GM23338 (cell line): ENCODE measurements around the gene BFSP2. TPM values are rescaled to one million over a fixed set of nuclear protein-coding genes. Genes with fewer than 3 reads are reported as not detected.

Experiments used
- ATAC-seq: fragments of 200-7000 bp; cut with Tn5 transposase; 3 replicates; pipeline ENCODE4 v1.9.1; 2020
- DNase-seq: peaks from one replicate; pipeline ENCODE4 v3.0.0-alpha.2; 2015; ENCODE audit warnings: low spot score
- H2AFZ ChIP-seq: fragments of 200-600 bp; sonication (generic); 2 replicates; pipeline ENCODE4 v1.8.0; 2016; ENCODE audit warnings: antibody characterized with exemption, mild to moderate bottlenecking, moderate library complexity
- H3F3A ChIP-seq: fragments of 200-600 bp; sonication (generic); replicated peaks from 2 replicates; pipeline ENCODE4 v1.8.0; 2017; ENCODE audit warnings: antibody characterized with exemption, mixed run types, low read depth
- H3K27ac ChIP-seq: fragments of 200-600 bp; sonication (generic); 2 replicates; pipeline ENCODE4 v1.6.1; 2016; ENCODE audit warnings: low read depth
- H3K27me3 ChIP-seq: fragments of 200-600 bp; sonication (generic); 2 replicates; pipeline ENCODE4 v1.8.0; 2016; ENCODE audit warnings: mild to moderate bottlenecking, mixed run types, moderate library complexity; ENCODE audit not compliant: insufficient read depth
- H3K36me3 ChIP-seq: fragments of 200-600 bp; sonication (generic); 2 replicates; pipeline ENCODE4 v1.8.0; 2016; ENCODE audit warnings: mild to moderate bottlenecking; ENCODE audit not compliant: insufficient read depth
- H3K4me1 ChIP-seq: fragments of 200-600 bp; sonication (generic); 2 replicates; pipeline ENCODE4 v1.8.0; 2016; ENCODE audit warnings: mild to moderate bottlenecking, moderate library complexity; ENCODE audit not compliant: insufficient read depth
- H3K4me2 ChIP-seq: fragments of 200-600 bp; sonication (generic); 2 replicates; pipeline ENCODE4 v1.7.1; 2017; ENCODE audit warnings: mixed run types
- H3K4me3 ChIP-seq: fragments of 200-600 bp; sonication (generic); 2 replicates; pipeline ENCODE4 v1.6.1; 2016; ENCODE audit warnings: mixed run types
- H3K79me2 ChIP-seq: fragments of 200-600 bp; sonication (generic); replicated peaks from 2 replicates; pipeline ENCODE4 v1.8.0; 2017; ENCODE audit warnings: mild to moderate bottlenecking; ENCODE audit not compliant: insufficient read depth
- H3K9me2 ChIP-seq: fragments of 200-600 bp; sonication (generic); 2 replicates; pipeline ENCODE4 v1.8.0; 2017; ENCODE audit not compliant: insufficient read depth
- H4K20me1 ChIP-seq: fragments of 200-600 bp; sonication (generic); replicated peaks from 2 replicates; pipeline ENCODE4 v1.8.0; 2017; ENCODE audit warnings: mild to moderate bottlenecking; ENCODE audit not compliant: insufficient read depth
- H3K27ac Mint-ChIP-seq: 2 replicates; pipeline ENCODE4 v1.8.0; 2020; ENCODE audit warnings: inconsistent platforms, mild to moderate bottlenecking, moderate library complexity, mixed read lengths
- H3K27me3 Mint-ChIP-seq: 3 replicates; pipeline ENCODE4 v1.8.0; 2022; ENCODE audit warnings: low read depth, mild to moderate bottlenecking, moderate library complexity, mixed read lengths, inconsistent platforms; ENCODE audit not compliant: insufficient read depth, poor library complexity
- H3K36me3 Mint-ChIP-seq: 3 replicates; pipeline ENCODE4 v1.8.0; 2021; ENCODE audit warnings: low read depth, mild to moderate bottlenecking, inconsistent platforms, moderate library complexity, mixed read lengths
- H3K4me1 Mint-ChIP-seq: 3 replicates; pipeline ENCODE4 v1.8.0; 2020; ENCODE audit warnings: mild to moderate bottlenecking, inconsistent platforms, mixed read lengths
- H3K4me3 Mint-ChIP-seq: 3 replicates; pipeline ENCODE4 v1.8.0; 2021; ENCODE audit warnings: moderate library complexity, mild to moderate bottlenecking, inconsistent platforms, mixed read lengths
- H3K9me3 Mint-ChIP-seq: 3 replicates; pipeline ENCODE4 v1.8.0; 2020; ENCODE audit warnings: moderate library complexity, mild to moderate bottlenecking, inconsistent platforms, mixed read lengths
- CREB1 ChIP-seq: fragments of 250-450 bp; sonication (Bioruptor Pico); IDR thresholded peaks from 2 replicates; pipeline ENCODE4 v1.5.0; 2020; ENCODE audit warnings: low read depth, mild to moderate bottlenecking, moderate library complexity
- EZH2 ChIP-seq: fragments of 200-600 bp; sonication (generic); IDR thresholded peaks from one replicate; pipeline ENCODE4 v1.8.0; 2017; ENCODE audit warnings: antibody characterized with exemption, mild to moderate bottlenecking, low read depth; ENCODE audit not compliant: unreplicated experiment
- EZH2phosphoT487 ChIP-seq: fragments of 200-600 bp; sonication (generic); IDR thresholded peaks from one replicate; pipeline ENCODE4 v1.8.1; 2018; ENCODE audit warnings: antibody characterized with exemption; ENCODE audit not compliant: unreplicated experiment
- JUNB ChIP-seq: IDR thresholded peaks from one replicate; pipeline ENCODE4 v1.6.1; 2016; ENCODE audit warnings: antibody characterized with exemption; ENCODE audit not compliant: unreplicated experiment
- NANOG ChIP-seq: IDR thresholded peaks from 2 replicates; pipeline ENCODE4 v1.6.1; 2016; ENCODE audit warnings: antibody characterized with exemption, borderline replicate concordance
- POLR2AphosphoS5 ChIP-seq: IDR thresholded peaks from 2 replicates; pipeline ENCODE4 v1.6.1; 2016; ENCODE audit warnings: antibody characterized with exemption, low read depth
- STAT1 ChIP-seq: IDR thresholded peaks from one replicate; pipeline ENCODE4 v1.6.1; 2016; ENCODE audit warnings: antibody characterized with exemption; ENCODE audit not compliant: unreplicated experiment
- ZNF114 ChIP-seq: fragments of 250-450 bp; sonication (Bioruptor Pico); IDR thresholded peaks from 2 replicates; pipeline ENCODE4 v1.5.0; 2020; ENCODE audit warnings: mild to moderate bottlenecking, moderate library complexity
- ZNF331 ChIP-seq: fragments of 250-450 bp; sonication (Bioruptor Pico); IDR thresholded peaks from 2 replicates; pipeline ENCODE4 v1.5.0; 2020; ENCODE audit warnings: low read depth, mild to moderate bottlenecking, moderate library complexity
- polyA plus RNA-seq: library from polyadenylated mRNA; unstranded; fragments of >200 nt; fragmentation: Nextera tagmentation; extraction: Ambion mirVana; gene quantifications from 2 replicates; pipeline ENCODE4 v1.2.1, GENCODE V29; 2016
- total RNA-seq: library from RNA; depleted of rRNA; stranded (reverse); fragments of >200 nt; shearing (Covaris generic); gene quantifications from 2 replicates; pipeline ENCODE4 v1.2.3, GENCODE V29; 2014
- TF ChIP-seq, protein P1 (sequence below): IDR thresholded peaks from one replicate; pipeline ENCODE4 v1.6.1; 2018; ENCODE audit warnings: antibody characterized with exemption; ENCODE audit not compliant: unreplicated experiment
- TF ChIP-seq, protein P2 (sequence below), 2 experiments: fragments of 200-600 bp in 1 of 2; sonication (generic) in 1 of 2; conservative IDR thresholded peaks; 2 replicates each; pipeline versions ENCODE4 v1.5.1 to v1.6.1; 2016 to 2017; ENCODE audit warnings: antibody characterized with exemption in 2 of 2, low read depth in 2 of 2, mild to moderate bottlenecking in 2 of 2, moderate library complexity in 1 of 2
- TF ChIP-seq, protein P3 (sequence below): IDR thresholded peaks from 2 replicates; pipeline ENCODE4 v1.6.1; 2016; ENCODE audit warnings: antibody characterized with exemption

BFSP2 gene
- total and polyA plus RNA-seq, 2 experiments from 2014 or later = not detected

DNA sequence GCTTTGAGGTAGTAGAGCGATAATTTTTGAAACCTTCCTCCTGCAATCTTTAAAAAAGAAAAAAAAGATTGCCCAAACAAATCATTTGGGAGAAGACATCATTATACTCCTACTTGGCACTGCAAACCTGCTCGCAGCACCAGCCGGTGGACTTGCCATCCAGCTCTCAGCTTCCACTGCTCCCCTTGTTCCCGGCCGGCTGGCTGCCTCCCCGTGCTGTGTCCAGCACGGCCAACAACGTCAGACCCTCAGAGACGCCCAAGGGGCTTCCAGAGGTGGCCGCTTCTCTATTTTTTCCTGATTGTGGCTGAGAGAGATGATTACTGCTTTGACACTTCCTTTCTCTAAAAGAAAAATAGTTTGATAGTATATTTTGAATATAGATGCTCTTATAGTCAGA, 3.0 kb upstream of the BFSP2 start (continued):
- TF ChIP-seq, protein P1, sequence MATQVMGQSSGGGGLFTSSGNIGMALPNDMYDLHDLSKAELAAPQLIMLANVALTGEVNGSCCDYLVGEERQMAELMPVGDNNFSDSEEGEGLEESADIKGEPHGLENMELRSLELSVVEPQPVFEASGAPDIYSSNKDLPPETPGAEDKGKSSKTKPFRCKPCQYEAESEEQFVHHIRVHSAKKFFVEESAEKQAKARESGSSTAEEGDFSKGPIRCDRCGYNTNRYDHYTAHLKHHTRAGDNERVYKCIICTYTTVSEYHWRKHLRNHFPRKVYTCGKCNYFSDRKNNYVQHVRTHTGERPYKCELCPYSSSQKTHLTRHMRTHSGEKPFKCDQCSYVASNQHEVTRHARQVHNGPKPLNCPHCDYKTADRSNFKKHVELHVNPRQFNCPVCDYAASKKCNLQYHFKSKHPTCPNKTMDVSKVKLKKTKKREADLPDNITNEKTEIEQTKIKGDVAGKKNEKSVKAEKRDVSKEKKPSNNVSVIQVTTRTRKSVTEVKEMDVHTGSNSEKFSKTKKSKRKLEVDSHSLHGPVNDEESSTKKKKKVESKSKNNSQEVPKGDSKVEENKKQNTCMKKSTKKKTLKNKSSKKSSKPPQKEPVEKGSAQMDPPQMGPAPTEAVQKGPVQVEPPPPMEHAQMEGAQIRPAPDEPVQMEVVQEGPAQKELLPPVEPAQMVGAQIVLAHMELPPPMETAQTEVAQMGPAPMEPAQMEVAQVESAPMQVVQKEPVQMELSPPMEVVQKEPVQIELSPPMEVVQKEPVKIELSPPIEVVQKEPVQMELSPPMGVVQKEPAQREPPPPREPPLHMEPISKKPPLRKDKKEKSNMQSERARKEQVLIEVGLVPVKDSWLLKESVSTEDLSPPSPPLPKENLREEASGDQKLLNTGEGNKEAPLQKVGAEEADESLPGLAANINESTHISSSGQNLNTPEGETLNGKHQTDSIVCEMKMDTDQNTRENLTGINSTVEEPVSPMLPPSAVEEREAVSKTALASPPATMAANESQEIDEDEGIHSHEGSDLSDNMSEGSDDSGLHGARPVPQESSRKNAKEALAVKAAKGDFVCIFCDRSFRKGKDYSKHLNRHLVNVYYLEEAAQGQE = no peak
- TF ChIP-seq, protein P2, sequence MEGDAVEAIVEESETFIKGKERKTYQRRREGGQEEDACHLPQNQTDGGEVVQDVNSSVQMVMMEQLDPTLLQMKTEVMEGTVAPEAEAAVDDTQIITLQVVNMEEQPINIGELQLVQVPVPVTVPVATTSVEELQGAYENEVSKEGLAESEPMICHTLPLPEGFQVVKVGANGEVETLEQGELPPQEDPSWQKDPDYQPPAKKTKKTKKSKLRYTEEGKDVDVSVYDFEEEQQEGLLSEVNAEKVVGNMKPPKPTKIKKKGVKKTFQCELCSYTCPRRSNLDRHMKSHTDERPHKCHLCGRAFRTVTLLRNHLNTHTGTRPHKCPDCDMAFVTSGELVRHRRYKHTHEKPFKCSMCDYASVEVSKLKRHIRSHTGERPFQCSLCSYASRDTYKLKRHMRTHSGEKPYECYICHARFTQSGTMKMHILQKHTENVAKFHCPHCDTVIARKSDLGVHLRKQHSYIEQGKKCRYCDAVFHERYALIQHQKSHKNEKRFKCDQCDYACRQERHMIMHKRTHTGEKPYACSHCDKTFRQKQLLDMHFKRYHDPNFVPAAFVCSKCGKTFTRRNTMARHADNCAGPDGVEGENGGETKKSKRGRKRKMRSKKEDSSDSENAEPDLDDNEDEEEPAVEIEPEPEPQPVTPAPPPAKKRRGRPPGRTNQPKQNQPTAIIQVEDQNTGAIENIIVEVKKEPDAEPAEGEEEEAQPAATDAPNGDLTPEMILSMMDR (conservative IDR thresholded peaks at IDR 0.05; ENCODE audit: low read depth in 2 of 2) = no peak
- TF ChIP-seq STAT1 (no peak), EZH2phosphoT487 (no peak), ZNF331 (CRISPR knock-in tag) (no peak), JUNB (no peak)
- TF ChIP-seq, protein P3, sequence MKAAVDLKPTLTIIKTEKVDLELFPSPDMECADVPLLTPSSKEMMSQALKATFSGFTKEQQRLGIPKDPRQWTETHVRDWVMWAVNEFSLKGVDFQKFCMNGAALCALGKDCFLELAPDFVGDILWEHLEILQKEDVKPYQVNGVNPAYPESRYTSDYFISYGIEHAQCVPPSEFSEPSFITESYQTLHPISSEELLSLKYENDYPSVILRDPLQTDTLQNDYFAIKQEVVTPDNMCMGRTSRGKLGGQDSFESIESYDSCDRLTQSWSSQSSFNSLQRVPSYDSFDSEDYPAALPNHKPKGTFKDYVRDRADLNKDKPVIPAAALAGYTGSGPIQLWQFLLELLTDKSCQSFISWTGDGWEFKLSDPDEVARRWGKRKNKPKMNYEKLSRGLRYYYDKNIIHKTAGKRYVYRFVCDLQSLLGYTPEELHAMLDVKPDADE = no peak

DNA sequence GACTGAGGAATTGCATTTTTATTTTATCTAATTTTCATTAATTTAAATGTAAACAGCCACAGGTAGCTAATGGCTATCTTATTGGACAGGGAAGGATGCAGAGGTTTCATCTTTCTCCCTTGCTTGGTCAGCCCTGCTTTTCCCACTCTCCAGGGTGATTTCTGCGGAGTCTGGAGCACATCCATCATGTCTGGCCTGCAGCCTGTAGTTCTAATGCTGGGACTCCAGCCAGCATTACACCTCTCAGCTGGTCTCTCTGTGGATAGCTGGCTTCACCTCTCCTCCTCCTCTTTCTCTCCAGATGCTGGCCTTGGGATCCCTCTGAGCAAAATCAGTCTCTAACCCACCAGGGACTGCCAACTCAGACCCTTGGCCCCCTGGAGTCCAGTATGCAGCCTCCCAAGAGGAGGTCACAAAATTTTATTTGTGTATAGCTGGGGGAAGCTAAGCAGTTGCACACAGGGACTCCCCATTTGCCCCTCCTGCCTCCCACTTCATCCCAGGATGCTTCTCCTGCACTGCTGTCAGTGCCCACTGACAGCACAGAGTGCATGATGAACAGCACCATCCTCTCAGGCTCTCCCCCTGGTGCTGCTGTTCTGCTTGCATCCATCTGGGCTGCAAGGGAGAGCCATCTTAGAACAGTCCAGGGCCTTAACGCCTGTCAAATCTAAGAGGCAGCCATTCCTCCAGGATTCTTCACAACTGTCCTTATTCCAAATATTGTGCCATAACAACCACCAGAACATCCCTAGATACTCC, 1.7 kb downstream of the BFSP2 start:
- H3K4me1 Mint-ChIP-seq = peaks cover 13% of the 10 kb centered on the region
- Histone ChIP-seq H3K4me3 (no peak overlapping the region), H3K9me2 (no peaks in the 10 kb centered on the region), H3F3A (no peaks in the 10 kb centered on the region), H3K27me3 (no peaks in the 10 kb centered on the region), H3K4me2 (no peak overlapping the region), H4K20me1 (no peaks in the 10 kb centered on the region), H2AFZ (no peak overlapping the region), H3K27ac (no peak overlapping the region), H3K79me2 (no peaks in the 10 kb centered on the region), H3K36me3 (no peaks in the 10 kb centered on the region), H3K4me1 (no peaks in the 10 kb centered on the region)
- no peak overlapping the region for H3K27ac Mint-ChIP-seq
- DNase-seq (no peak), ATAC-seq (no peak)
- no peak overlapping the region for H3K4me3 Mint-ChIP-seq
- H3K27me3 Mint-ChIP-seq = peaks cover 5% of the 10 kb centered on the region
- no peaks in the 10 kb centered on the region for H3K9me3 Mint-ChIP-seq
- no peaks in the 10 kb centered on the region for H3K36me3 Mint-ChIP-seq
- TF ChIP-seq CREB1 = no peak
- TF ChIP-seq POLR2AphosphoS5 = no peak
- TF ChIP-seq, protein P1 = no peak
- TF ChIP-seq NANOG = no peak
- TF ChIP-seq, protein P3 = no peak
- TF ChIP-seq, protein P2 (conservative IDR thresholded peaks at IDR 0.05; ENCODE audit: low read depth in 2 of 2) = no peak
- no peak for TF ChIP-seq ZNF114 (CRISPR knock-in tag)
- no peak for TF ChIP-seq EZH2
- TF ChIP-seq JUNB = no peak
